OCI-LY7 (cell line): ENCODE results near the gene TECPR2. TPM values are rescaled to one million over a fixed set of nuclear protein-coding genes. Genes with fewer than 3 reads are reported as not detected.

ENCODE experiments used
- BruUV-seq: library from RNA; stranded (reverse); fragments of 400-500 nt; replicated peaks from 2 replicates; lab custom pipeline; 2021; lab: Mats Ljungman, UMichigan
- CTCF ChIA-PET: fragments of 300-600 bp; sonication (Branson Sonifier 250); formaldehyde crosslinking; loops from one replicate; lab custom pipeline; 2022; ENCODE audit warnings: antibody characterized with exemption; ENCODE audit not compliant: unreplicated experiment; lab: Charles Lee
- POLR2A ChIA-PET: fragments of 300-600 bp; sonication (Branson Sonifier 250); formaldehyde crosslinking; loops from one replicate; lab custom pipeline; 2022; ENCODE audit warnings: antibody characterized with exemption; lab: Charles Lee
- DNase-seq: peaks from one replicate; pipeline ENCODE4 v3.0.0-alpha.2; 2015; ENCODE audit warnings: low spot score
- H2AFZ ChIP-seq: fragments of 200-600 bp; sonication (generic), shearing (Covaris generic); 2 replicates; pipeline ENCODE4 v1.6.1; 2014; ENCODE audit warnings: mild to moderate bottlenecking, antibody characterized with exemption, low read length, moderate library complexity
- H3K27ac ChIP-seq: fragments of 200-600 bp; sonication (generic); 2 replicates; pipeline ENCODE4 v1.5.1; 2014; ENCODE audit warnings: mixed run types, low read depth, mild to moderate bottlenecking, moderate library complexity, low read length, inconsistent platforms; ENCODE audit not compliant: poor library complexity, severe bottlenecking
- H3K36me3 ChIP-seq: fragments of 200-600 bp; sonication (generic); 2 replicates; pipeline ENCODE4 v1.6.1; 2014; ENCODE audit warnings: mild to moderate bottlenecking, antibody characterized with exemption, low read length, moderate library complexity, mixed read lengths; ENCODE audit not compliant: insufficient read depth
- H3K4me1 ChIP-seq: fragments of 200-600 bp; sonication (generic); 2 replicates; pipeline ENCODE4 v1.5.1; 2014; ENCODE audit warnings: mild to moderate bottlenecking, low read length; ENCODE audit not compliant: insufficient read depth, poor library complexity, severe bottlenecking
- H3K4me2 ChIP-seq: fragments of 200-600 bp; sonication (generic); 2 replicates; pipeline ENCODE4 v1.6.1; 2014; ENCODE audit warnings: mild to moderate bottlenecking, low read length
- H3K4me3 ChIP-seq: fragments of 200-600 bp; sonication (generic); 2 replicates; pipeline ENCODE4 v1.5.1; 2014; ENCODE audit warnings: mild to moderate bottlenecking, low read depth, low read length; ENCODE audit not compliant: poor library complexity, severe bottlenecking
- H3K79me2 ChIP-seq: fragments of 200-600 bp; sonication (generic); 2 replicates; pipeline ENCODE4 v1.6.1; 2016; ENCODE audit warnings: low read depth, mild to moderate bottlenecking, low read length, moderate library complexity, mixed read lengths; ENCODE audit not compliant: insufficient read depth
- H3K9me2 ChIP-seq: fragments of 200-600 bp; sonication (generic); 2 replicates; pipeline ENCODE4 v1.6.1; 2016; ENCODE audit warnings: mild to moderate bottlenecking, low read length, mixed read lengths; ENCODE audit not compliant: insufficient read depth
- H3K9me3 ChIP-seq: fragments of 200-600 bp; sonication (generic); 2 replicates; pipeline ENCODE4 v1.6.1; 2014; ENCODE audit warnings: mild to moderate bottlenecking, mixed run types, low read length, mixed read lengths
- H4K20me1 ChIP-seq: fragments of 200-600 bp; sonication (generic); 2 replicates; pipeline ENCODE4 v1.6.1; 2014; ENCODE audit warnings: mild to moderate bottlenecking, antibody characterized with exemption, low read length, moderate library complexity, mixed read lengths; ENCODE audit not compliant: insufficient read depth
- CTCF ChIP-seq: fragments of 200-600 bp; sonication (generic); conservative IDR thresholded peaks from 2 replicates; pipeline ENCODE4 v1.5.1; 2014; ENCODE audit warnings: mild to moderate bottlenecking, antibody characterized with exemption, low read length, moderate library complexity, mixed read lengths
- EZH2phosphoT487 ChIP-seq: fragments of 200-600 bp; sonication (generic); IDR thresholded peaks from 2 replicates; pipeline ENCODE4 v1.6.1; 2018; ENCODE audit warnings: low read depth, borderline replicate concordance, mild to moderate bottlenecking, mixed run types, antibody characterized with exemption, low read length, moderate library complexity, mixed read lengths
- intact Hi-C: fragments of 100-400 bp; cut with micrococcal nuclease; formaldehyde crosslinking; loops from one replicate; pipeline ENCODE4 v1.10.0; 2022; ENCODE audit not compliant: unreplicated experiment
- total RNA-seq, 2 experiments: library from RNA; depleted of rRNA in 1 of 2; stranded (reverse); fragments of >200 nt in 1 of 2; shearing (Covaris generic) in 1 of 2; gene quantifications; 2 replicates each; pipeline ENCODE4 v1.2.3, GENCODE V29; 2014 to 2022

TECPR2 gene
- total RNA-seq, 2 experiments from 2014 or later: 5.3 to 12.7 TPM

DNA sequence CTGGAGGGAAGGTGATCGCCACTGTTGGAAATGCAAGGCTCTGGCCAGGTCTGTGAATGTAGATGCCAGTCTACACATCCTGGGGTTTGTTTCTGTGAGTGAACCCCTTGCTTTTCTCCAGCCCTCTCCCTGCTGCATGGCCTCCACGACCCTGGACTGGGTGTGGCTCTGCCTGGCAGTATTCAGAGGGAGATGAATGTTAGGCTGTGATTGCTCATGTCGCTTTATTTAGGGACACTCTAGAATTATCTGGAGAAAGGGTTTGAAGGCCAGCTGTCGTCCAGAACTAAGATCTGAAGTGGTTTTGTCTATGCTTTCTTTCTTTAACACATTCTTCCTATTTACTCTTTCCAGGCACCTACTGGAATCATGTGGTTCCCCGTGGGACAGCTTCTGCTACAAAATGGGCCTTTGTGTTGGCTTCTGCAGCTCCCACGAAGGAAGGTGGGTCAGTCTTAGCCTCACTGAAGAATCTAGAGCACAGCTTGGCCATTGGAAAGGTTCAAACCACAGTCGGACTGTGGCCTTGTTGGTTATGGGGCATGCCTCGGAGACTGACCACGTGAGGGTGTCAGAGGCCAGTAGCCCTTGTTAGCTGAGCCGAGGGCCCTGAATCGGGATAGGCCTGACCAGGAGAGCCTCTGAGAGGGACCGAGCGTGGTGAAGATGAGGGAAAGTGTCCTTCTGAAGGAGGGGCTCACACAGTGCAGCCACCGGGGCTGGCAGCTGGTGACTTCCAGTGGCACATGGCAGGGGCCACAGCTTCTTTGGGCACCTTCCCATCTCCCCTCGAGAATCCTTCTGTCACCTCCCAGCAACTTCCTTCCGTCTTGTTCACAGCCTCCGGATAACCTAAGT is 87.7 kb downstream of the TECPR2 start:
- Histone ChIP-seq H4K20me1 (no peaks in the 10 kb centered on the region), H3K4me1 (no peaks in the 10 kb centered on the region), H3K4me2 (no peak overlapping the region), H3K79me2 (no peaks in the 10 kb centered on the region), H3K9me3 (no peaks in the 10 kb centered on the region), H3K27ac (no peak overlapping the region), H3K36me3 (no peaks in the 10 kb centered on the region), H3K4me3 (no peak overlapping the region), H3K9me2 (no peaks in the 10 kb centered on the region), H2AFZ (no peak overlapping the region)
- DNase-seq: no peak
- TF ChIP-seq EZH2phosphoT487: no peak
- no peak for TF ChIP-seq CTCF
- POLR2A ChIA-PET: interaction anchor here (0.8 kb wide), 1 partner anchor 356 kb away, joined by 3 read pairs; no protein-coding TSS in a partner anchor
- no TSS peak for BruUV-seq
- intact Hi-C loops: no loop called here
- CTCF ChIA-PET: no interaction called here

DNA sequence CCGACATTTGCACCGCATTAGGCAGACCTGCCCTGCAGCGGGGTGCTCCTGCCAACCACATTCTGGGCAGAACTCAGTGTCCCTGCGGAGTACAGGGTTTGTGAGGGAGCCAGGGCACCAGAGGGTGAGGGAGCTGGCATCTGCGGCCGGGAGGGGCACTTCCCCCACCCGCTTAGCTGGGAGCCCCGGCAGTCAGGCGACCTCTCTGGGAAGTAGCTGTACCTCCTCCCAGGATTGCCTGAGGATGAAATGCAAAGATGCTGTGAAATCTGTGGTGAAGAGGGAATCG is 88.3 kb downstream of the TECPR2 start:
- Histone ChIP-seq H4K20me1 (no peaks in the 10 kb centered on the region), H3K4me2 (no peak overlapping the region), H3K79me2 (no peaks in the 10 kb centered on the region), H3K36me3 (no peaks in the 10 kb centered on the region), H3K4me1 (no peaks in the 10 kb centered on the region), H3K4me3 (no peak overlapping the region), H2AFZ (no peak overlapping the region), H3K9me2 (no peaks in the 10 kb centered on the region), H3K27ac (no peak overlapping the region), H3K9me3 (no peaks in the 10 kb centered on the region)
- TF ChIP-seq CTCF (no peak), EZH2phosphoT487 (no peak)
- intact Hi-C loops: no loop called here
- POLR2A ChIA-PET: no interaction called here
- CTCF ChIA-PET: interaction anchor here (0.6 kb wide), 1 partner anchor 15 kb away, joined by 3 read pairs; no protein-coding TSS in a partner anchor
- no TSS peak for BruUV-seq
- DNase-seq: no peak

- H3K9me3 ChIP-seq: no peaks in the 10 kb centered on the region
- H2AFZ ChIP-seq: no peak overlapping the region
- H4K20me1 ChIP-seq: no peaks in the 10 kb centered on the region
- POLR2A ChIA-PET: no interaction called here
- H3K79me2 ChIP-seq: no peaks in the 10 kb centered on the region
- TF ChIP-seq EZH2phosphoT487: no peak
- H3K4me2 ChIP-seq: no peak overlapping the region
- no peak overlapping the region for H3K4me3 ChIP-seq
- no TSS peak for BruUV-seq
- no peak overlapping the region for H3K27ac ChIP-seq
- H3K36me3 ChIP-seq: no peaks in the 10 kb centered on the region
- CTCF ChIA-PET: no interaction called here
- H3K4me1 ChIP-seq: no peaks in the 10 kb centered on the region
- intact Hi-C loops: no loop called here
- H3K9me2 ChIP-seq: no peaks in the 10 kb centered on the region
- no peak for DNase-seq
Observed at GRCh38 chr14:102452302-102452701, 89.6 kb downstream of the TECPR2 start.
